22Rv1 (cell line): ENCODE results near the gene SP100.

Experiments
- ZFX ChIP-seq: fragments of 450-650 bp; IDR thresholded peaks from 2 replicates; pipeline ENCODE4 v1.6.1; 2017; ENCODE audit warnings: antibody characterized with exemption, borderline replicate concordance
- TF ChIP-seq, protein P1 (sequence below): fragments of 450-650 bp; IDR thresholded peaks from 2 replicates; pipeline ENCODE4 v1.5.1; 2017; ENCODE audit warnings: mild to moderate bottlenecking

- TF ChIP-seq, protein P1, sequence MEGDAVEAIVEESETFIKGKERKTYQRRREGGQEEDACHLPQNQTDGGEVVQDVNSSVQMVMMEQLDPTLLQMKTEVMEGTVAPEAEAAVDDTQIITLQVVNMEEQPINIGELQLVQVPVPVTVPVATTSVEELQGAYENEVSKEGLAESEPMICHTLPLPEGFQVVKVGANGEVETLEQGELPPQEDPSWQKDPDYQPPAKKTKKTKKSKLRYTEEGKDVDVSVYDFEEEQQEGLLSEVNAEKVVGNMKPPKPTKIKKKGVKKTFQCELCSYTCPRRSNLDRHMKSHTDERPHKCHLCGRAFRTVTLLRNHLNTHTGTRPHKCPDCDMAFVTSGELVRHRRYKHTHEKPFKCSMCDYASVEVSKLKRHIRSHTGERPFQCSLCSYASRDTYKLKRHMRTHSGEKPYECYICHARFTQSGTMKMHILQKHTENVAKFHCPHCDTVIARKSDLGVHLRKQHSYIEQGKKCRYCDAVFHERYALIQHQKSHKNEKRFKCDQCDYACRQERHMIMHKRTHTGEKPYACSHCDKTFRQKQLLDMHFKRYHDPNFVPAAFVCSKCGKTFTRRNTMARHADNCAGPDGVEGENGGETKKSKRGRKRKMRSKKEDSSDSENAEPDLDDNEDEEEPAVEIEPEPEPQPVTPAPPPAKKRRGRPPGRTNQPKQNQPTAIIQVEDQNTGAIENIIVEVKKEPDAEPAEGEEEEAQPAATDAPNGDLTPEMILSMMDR: no peak
- no peak for TF ChIP-seq ZFX
These were observed 7.7 kb upstream of the SP100 start for GRCh38 chr2:230408244-230408842.
